Psoas muscle (tissue), 8 donors: ENCODE results near the gene TFG. TPM values are rescaled to one million over a fixed set of nuclear protein-coding genes. Genes with fewer than 3 reads are reported as not detected.

Experiments
- ATAC-seq, 4 donors: fragments of 200-7000 bp; cut with Tn5 transposase; one replicate each; pipeline ENCODE4 v1.9.1; 2020; ENCODE audit warnings: moderate library complexity in 3 of 4, mild to moderate bottlenecking in 2 of 4
- DNase-seq, 2 donors: peaks; one replicate each; pipeline ENCODE4 v3.0.0-alpha.2; 2020
- H3K27ac ChIP-seq: fragments of 200-600 bp; one replicate; pipeline ENCODE4 v1.8.0; 2022
- H3K27me3 ChIP-seq, 3 donors: fragments of 200-600 bp in 1 of 3; one replicate each; pipeline versions ENCODE4 v1.6.1 to v1.8.0; 2013 to 2022; ENCODE audit warnings: low read length in 2 of 3, mild to moderate bottlenecking in 2 of 3, moderate library complexity in 1 of 3; ENCODE audit not compliant: insufficient read depth in 3 of 3
- H3K36me3 ChIP-seq, 2 donors: fragments of 200-600 bp in 1 of 2; one replicate each; pipeline versions ENCODE4 v1.6.1 to v1.8.0; 2013 to 2022; ENCODE audit warnings: low read depth in 1 of 2, mild to moderate bottlenecking in 1 of 2, moderate library complexity in 1 of 2; ENCODE audit not compliant: insufficient read depth in 1 of 2
- H3K4me1 ChIP-seq: fragments of 200-600 bp; one replicate; pipeline ENCODE4 v1.8.0; 2022
- H3K4me3 ChIP-seq: fragments of 200-600 bp; one replicate; pipeline ENCODE4 v1.8.0; 2022; ENCODE audit warnings: mild to moderate bottlenecking
- H3K9me3 ChIP-seq: fragments of 200-600 bp; one replicate; pipeline ENCODE4 v1.8.0; 2022
- WGBS, 3 donors: extraction: QIAGEN DNeasy Blood & Tissue Kit; methylation state at CpG; one replicate each; pipeline versions ENCODE4 v1.1.6 to v1.1.7; 2013; 5-methylcytosine and 5-hydroxymethylcytosine counted together
- intact Hi-C, 2 donors: fragments of 100-400 bp; cut with DNase I; formaldehyde crosslinking; loops; one replicate each; pipeline versions ENCODE4 v1.11.0 to v1.14.2; 2022
- polyA plus RNA-seq, 3 donors: library from polyadenylated mRNA; stranded (reverse); fragments of 200-250 nt; gene quantifications; one replicate each; pipeline ENCODE4 v1.2.3, GENCODE V29; 2013
- total RNA-seq, 4 donors: library from RNA; stranded (reverse); fragmentation: NEBNext Ultra II Directional in 2 of 4; extraction: Animal tissue kit (Norgen Biotek cat#: 25700) in 2 of 4; gene quantifications; one replicate each; pipeline versions ENCODE4 v1.2.1 to v1.2.4, GENCODE V29; 2021 to 2023
- TF ChIP-seq, protein P1 (sequence below): fragments of 200-600 bp; IDR thresholded peaks from one replicate; pipeline ENCODE4 v1.8.0; 2022; ENCODE audit warnings: antibody characterized with exemption
- donor health status: healthy with polysubstance abuse.
- donor health status: DM: no; HTN: no; CAD: no; lungs with moderate emphysema.
- donor health status: Bipolar disorder and iron deficiency.
- donor health status: healthy.
- donor health status: DM: yes; HTN: yes; CAD: no.
- donor health status: DM: no; HTN: no; CAD: no.
- donor health status: DM: no; HTN: no; CAD: no.
- donor health status: DM: yes; HTN: yes; CAD: no.

Gene TFG
- total and polyA plus RNA-seq, 7 donors: 55.8 to 129 (median 65.8) TPM

DNA sequence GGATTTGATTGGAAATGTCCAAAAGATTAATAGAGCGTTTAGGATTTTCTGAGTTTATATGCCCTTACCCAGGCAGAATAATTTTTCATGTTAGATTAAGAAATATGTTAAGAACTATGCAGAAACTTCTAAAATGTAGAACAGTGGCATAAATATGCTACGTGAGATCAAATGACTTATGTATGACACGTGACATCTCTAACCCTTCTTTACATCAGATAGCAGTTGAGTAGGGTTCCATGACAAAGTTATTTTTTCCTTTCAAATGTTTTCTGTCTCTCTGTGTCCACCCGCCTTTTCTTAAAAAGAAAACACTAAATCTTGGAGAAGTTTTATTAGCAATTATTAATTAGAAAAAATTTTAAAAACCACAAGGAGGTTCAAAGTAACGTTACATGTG is 8.6 kb upstream of the TFG start:
- WGBS, 3 donors: 80 to 87% (median 82%) methylated on average over 5 of the region's 5 CpGs
- peaks cover 5% of the 10 kb centered on the region for H3K4me1 ChIP-seq
- peaks cover 0 to 7% (median 2%) of the 10 kb centered on the region in 3 donors for H3K27me3 ChIP-seq
- H3K27ac ChIP-seq: no peak overlapping the region
- DNase-seq: no peak
- H3K36me3 ChIP-seq: no peaks in the 10 kb centered on the region
- H3K4me3 ChIP-seq: no peak overlapping the region
- no peaks in the 10 kb centered on the region for H3K9me3 ChIP-seq
- ATAC-seq: no peak
- intact Hi-C loops: loop anchor here in 1 of 2 donors (10.0 kb wide), 1 partner anchor 886 kb away; the partner anchor contains the start of gene CMSS1
- TF ChIP-seq, protein P1, sequence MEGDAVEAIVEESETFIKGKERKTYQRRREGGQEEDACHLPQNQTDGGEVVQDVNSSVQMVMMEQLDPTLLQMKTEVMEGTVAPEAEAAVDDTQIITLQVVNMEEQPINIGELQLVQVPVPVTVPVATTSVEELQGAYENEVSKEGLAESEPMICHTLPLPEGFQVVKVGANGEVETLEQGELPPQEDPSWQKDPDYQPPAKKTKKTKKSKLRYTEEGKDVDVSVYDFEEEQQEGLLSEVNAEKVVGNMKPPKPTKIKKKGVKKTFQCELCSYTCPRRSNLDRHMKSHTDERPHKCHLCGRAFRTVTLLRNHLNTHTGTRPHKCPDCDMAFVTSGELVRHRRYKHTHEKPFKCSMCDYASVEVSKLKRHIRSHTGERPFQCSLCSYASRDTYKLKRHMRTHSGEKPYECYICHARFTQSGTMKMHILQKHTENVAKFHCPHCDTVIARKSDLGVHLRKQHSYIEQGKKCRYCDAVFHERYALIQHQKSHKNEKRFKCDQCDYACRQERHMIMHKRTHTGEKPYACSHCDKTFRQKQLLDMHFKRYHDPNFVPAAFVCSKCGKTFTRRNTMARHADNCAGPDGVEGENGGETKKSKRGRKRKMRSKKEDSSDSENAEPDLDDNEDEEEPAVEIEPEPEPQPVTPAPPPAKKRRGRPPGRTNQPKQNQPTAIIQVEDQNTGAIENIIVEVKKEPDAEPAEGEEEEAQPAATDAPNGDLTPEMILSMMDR: no peak

DNA sequence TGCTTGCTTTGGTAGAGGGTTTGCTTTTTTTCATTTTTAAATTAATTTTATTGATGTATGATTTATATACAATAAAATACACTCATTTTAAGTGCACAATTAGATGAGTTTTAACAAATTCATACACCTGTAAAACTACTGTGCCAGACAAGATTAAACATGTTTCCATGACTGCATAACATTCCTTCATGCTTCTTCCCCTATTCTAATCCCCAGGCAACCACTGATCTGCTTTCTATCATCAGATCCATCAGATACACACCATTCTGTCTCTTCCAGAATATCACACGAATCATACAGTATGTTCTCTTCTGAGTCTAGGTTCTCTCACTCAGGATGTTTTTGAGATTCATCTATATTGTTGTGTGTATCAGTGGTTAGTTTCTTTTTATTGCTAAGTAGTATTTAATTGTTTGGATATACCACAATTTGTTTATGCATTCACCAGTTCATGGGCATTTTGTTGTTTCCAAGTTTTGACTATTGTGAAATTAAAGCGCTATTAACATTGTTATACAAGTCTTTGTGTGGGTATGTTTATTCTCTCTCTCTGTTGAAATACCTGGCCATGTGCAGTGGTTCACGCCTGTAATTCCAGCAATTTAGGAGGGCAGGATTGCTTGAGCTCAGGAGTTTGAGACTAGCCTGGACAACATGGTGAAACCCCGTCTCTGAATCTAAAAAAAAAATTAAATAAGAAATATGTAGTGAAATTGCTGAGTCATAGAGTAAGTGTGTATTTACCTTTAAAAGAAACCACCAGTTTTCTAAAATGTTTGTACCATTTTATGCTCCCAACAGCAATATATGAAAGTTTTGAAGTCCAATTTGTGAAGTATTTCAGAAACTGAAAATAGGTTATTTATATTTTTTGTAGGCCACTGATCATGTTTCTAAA is 7.0 kb upstream of the TFG start:
- Histone ChIP-seq H3K27ac (no peak overlapping the region), H3K9me3 (no peaks in the 10 kb centered on the region), H3K4me3 (no peak overlapping the region), H3K27me3 (peaks cover 0 to 7% (median 4%) of the 10 kb centered on the region in 3 donors), H3K36me3 (no peaks in the 10 kb centered on the region), H3K4me1 (peaks cover 5% of the 10 kb centered on the region)
- TF ChIP-seq, protein P1: no peak
- intact Hi-C loops: loop anchor here in 1 of 2 donors (10.0 kb wide), 1 partner anchor 888 kb away; the partner anchor contains the start of gene CMSS1
- DNase-seq: no peak
- 67 to 79% (median 70%) methylated on average over 4 of the region's 4 CpGs for WGBS, 3 donors
- ATAC-seq: no peak

DNA sequence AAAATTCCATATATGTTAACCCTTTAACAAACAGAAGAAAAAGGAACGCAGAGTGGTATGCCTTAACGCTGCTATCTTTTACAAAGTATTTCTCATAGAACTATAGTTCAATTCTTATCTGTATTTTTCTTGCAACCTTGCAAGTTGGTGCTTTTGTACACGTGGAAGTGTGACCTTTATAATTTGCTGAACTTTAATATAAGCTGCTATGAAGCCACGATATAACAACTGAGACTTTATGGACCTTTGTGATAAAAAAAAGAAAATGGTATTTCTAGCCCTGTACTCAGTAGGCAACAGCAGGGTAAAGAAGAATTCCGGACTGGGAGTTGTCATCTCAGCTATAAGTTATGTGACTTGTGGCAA is 6.3 kb upstream of the TFG start:
- Histone ChIP-seq H3K4me3 (no peak overlapping the region), H3K4me1 (peaks cover 5% of the 10 kb centered on the region), H3K27ac (no peak overlapping the region), H3K36me3 (no peaks in the 10 kb centered on the region), H3K9me3 (no peaks in the 10 kb centered on the region), H3K27me3 (peaks cover 0 to 7% (median 4%) of the 10 kb centered on the region in 3 donors)
- TF ChIP-seq, protein P1: no peak
- ATAC-seq (no peak), DNase-seq (no peak)
- WGBS, 3 donors: 75 to 80% (median 77%) methylated on average over 5 of the region's 5 CpGs
- intact Hi-C loops: loop anchor here in 1 of 2 donors (10.0 kb wide), 1 partner anchor 888 kb away; the partner anchor contains the start of gene CMSS1

DNA sequence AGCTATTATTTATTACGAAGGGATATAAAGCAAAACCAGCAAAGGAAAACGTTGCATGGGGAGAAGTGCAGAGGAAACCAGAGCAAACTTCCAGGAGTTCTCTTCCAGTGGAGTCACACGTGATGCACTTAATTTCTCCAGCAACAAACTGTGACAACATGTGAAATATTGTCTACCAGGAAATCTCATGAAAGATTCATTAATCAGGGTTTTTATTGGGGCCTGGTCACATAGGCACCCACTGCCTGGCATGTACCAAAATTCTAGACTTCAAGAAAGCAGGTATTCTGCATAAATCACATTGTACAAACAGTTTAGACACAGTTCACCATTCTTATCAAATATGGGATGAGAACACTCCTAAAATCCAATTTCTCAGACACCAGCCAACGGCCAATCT is 5.4 kb upstream of the TFG start:
- H3K27me3 ChIP-seq: peaks cover 0 to 4% (median 3%) of the 10 kb centered on the region in 3 donors
- H3K27ac ChIP-seq: no peak overlapping the region
- H3K4me3 ChIP-seq: no peak overlapping the region
- no peaks in the 10 kb centered on the region for H3K36me3 ChIP-seq
- DNase-seq (no peak), ATAC-seq (no peak)
- H3K4me1 ChIP-seq: no peaks in the 10 kb centered on the region
- H3K9me3 ChIP-seq: no peaks in the 10 kb centered on the region
- WGBS, 3 donors: 66 to 74% (median 69%) methylated on average over 4 of the region's 4 CpGs
- TF ChIP-seq, protein P1: no peak
- intact Hi-C loops: loop anchor here in 1 of 2 donors (10.0 kb wide), 1 partner anchor 889 kb away; the partner anchor contains the start of gene CMSS1
